GM13977 (cell line): Measurements from ENCODE around the gene SPATA13.

Experiments
- DNase-seq: peaks from one replicate; pipeline ENCODE4 v3.0.0; 2012; ENCODE audit warnings: low spot score
- in situ Hi-C: fragments of 300-500 bp; cut with MboI; formaldehyde crosslinking; loops from one replicate; pipeline ENCODE4 v1.12.0; 2022; ENCODE audit warnings: low sequenced_read_pairs, low pct_unique_long_range_greater_than_20kb, mixed read lengths, inconsistent platforms; ENCODE audit not compliant: unreplicated experiment
- TF ChIP-seq, protein P1 (sequence below): IDR thresholded peaks from 2 replicates; pipeline ENCODE4 v1.5.1; 2012; ENCODE audit warnings: mild to moderate bottlenecking, control low read depth; ENCODE audit not compliant: insufficient read depth; ENCODE audit errors: extremely low read depth, missing control alignments

Gene SPATA13

DNA sequence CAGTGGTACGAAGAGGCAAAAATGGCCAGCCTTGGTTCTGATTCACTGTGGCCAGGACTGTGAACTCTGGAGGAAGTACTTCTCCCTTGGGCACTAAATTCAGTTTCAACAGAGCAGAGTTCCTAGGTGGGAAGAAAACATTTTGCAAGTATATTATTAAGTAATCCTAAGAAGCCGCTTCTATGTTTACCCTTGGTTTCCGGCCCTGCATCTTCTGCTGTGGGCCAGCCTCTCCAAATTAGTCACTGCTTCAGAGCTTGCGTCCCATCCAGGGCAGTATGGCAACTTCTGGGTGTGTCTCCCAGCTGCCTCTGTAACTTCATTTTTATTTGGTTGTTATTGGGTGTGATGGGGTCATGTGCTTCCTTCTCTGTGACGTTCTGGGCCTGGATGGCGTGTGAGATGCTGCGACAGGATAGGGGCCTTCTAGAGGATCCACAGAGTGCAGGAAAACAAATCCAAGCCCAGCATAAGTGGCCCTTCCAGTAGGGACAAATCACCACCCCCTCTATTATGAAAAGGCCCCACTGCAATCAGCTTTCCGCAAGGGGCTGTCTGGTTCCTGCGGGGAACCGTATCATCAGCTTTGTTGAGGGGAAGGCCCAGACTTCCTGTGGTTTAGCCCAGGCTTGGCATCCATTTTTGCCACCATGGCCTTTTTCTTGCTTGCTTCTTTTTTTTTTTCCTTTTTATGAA is 93.8 kb downstream of the SPATA13 start:
- TF ChIP-seq, protein P1, sequence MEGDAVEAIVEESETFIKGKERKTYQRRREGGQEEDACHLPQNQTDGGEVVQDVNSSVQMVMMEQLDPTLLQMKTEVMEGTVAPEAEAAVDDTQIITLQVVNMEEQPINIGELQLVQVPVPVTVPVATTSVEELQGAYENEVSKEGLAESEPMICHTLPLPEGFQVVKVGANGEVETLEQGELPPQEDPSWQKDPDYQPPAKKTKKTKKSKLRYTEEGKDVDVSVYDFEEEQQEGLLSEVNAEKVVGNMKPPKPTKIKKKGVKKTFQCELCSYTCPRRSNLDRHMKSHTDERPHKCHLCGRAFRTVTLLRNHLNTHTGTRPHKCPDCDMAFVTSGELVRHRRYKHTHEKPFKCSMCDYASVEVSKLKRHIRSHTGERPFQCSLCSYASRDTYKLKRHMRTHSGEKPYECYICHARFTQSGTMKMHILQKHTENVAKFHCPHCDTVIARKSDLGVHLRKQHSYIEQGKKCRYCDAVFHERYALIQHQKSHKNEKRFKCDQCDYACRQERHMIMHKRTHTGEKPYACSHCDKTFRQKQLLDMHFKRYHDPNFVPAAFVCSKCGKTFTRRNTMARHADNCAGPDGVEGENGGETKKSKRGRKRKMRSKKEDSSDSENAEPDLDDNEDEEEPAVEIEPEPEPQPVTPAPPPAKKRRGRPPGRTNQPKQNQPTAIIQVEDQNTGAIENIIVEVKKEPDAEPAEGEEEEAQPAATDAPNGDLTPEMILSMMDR = no peak

DNA sequence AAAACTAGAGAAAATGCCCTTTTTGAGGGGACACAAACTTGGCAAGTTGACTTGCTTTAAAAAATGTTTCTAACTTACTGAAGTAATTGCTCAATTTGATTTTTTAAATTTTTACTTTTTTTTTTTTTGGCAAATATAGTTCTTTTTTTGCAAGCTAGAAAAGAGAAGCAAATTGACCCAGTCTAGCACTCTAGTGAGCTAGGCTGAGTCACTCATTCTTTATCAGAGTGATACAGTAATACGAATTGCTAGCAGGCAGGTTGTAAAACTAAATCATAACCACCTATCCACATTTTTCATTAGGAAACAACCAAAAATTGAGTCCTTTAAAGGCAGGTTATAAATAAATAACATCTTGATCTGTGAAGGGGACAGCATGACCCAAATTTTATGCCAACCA is 97.0 kb downstream of the SPATA13 start:
- no peak for DNase-seq
- TF ChIP-seq, protein P1 = no peak
- in situ Hi-C loops = no loop called here

More for the DNA sequence above, 93.8 kb downstream of the SPATA13 start:
- no peak for DNase-seq
- in situ Hi-C loops = no loop called here

DNA sequence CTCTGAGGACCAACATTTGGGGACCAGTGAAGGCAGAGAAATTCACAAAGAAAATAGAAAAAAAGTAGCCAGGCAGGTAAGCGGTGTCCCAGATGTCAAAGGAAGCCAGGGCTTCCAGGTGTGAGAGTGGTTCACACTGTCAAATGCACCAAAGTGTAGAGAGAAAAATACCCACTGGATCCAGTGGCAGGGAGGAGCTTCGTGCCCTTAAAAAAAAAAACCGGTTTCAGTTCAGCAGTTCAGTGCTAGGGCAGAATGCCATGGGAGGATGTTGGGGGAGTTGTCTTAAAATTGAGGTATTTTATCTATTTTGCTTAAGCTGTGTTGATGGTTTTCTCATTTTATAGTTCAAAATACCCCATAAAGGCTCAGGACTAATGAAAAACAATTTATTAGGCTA is 101.0 kb downstream of the SPATA13 start:
- DNase-seq = no peak
- TF ChIP-seq, protein P1 = no peak
- in situ Hi-C loops = no loop called here

DNA sequence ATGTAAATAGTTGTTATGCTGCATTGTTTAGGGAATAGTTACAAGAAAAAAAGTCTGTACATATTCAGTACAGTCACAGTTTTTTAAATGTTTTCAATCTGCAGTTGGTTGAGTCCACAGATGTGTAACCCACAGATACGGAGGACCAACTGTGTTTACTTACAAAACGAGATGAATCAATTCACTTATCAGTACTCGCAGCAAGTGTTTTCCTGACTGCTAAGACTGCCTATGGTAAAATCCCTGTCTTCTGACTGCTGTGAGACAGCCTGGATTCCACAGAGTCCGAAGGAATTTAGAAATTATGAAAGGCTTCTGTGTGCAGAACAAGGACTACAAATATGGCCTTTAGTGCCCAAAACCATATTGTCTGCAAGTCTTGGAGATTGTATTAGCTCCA is 103.1 kb downstream of the SPATA13 start:
- in situ Hi-C loops = no loop called here
- TF ChIP-seq, protein P1 = no peak
- DNase-seq = no peak

DNA sequence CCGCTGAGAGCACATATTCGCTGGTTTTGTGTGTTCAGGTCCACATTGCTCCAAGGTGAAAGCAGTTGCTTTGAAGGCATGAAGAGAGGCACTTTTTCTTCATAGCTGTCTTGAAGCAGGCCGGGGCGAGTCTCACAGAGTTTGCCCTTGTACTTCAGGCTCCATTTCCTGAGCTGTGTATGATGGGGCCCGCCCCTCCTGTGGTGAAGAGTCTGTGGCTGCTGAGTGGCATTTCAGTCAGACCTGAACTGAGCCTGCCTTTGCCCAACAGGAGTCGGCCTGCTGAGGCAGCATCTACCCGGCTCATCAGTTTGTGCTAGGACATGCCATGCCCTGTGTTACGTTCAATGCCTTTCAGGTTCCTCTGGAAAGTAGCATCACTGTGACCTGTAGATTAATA is 104.5 kb downstream of the SPATA13 start:
- DNase-seq = no peak
- in situ Hi-C loops = no loop called here
- TF ChIP-seq, protein P1 = no peak

DNA sequence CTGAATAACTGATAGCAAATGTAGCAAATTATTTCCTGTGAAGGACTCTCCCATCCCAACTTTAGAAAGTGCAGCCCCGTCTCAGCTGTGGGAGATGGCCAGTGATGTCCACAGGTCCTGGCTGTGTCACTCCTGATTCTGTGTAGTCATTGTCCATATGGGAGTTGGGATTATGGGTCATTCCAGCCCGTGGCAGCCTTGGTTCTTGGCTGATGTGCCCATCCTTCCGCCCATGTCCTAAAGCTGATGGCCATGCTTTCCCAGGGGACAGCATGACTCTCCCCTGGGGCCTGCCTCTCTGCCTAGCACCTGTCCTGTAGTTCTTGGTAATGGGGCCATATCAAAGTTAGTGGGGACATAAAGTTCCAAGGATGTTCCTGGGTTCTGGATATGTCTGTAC is 104.9 kb downstream of the SPATA13 start:
- in situ Hi-C loops = no loop called here
- TF ChIP-seq, protein P1 = no peak
- DNase-seq = no peak
